A549 (cell line): ENCODE data around the gene TTC3. TPM values are rescaled to one million over a fixed set of nuclear protein-coding genes. Genes with fewer than 3 reads are reported as not detected.
A peak's percentile ranks its signal among the peaks of the same experiment; 100 is the strongest.

Experiments used
- ATAC-seq, 2 experiments: fragments of 200-7000 bp in 1 of 2; fragments of >200 bp in 1 of 2; cut with Nextera tagmentation in 1 of 2; cut with Tn5 transposase in 1 of 2; 3 replicates each; pipeline versions ENCODE4 v1.8.0 to v1.9.1; 2018 to 2020; ENCODE audit warnings: mild to moderate bottlenecking in 1 of 2, moderate library complexity in 1 of 2
- CTCF ChIA-PET: fragments of 300-600 bp; sonication (Branson Sonifier 250); formaldehyde crosslinking; extraction: SDS; loops from one replicate; lab custom pipeline; 2021; ENCODE audit warnings: antibody characterized with exemption, inconsistent platforms; lab: Yijun Ruan, JAX
- POLR2A ChIA-PET: fragments of 350-600 bp; formaldehyde crosslinking; extraction: SDS; loops from one replicate; lab custom pipeline; 2021; ENCODE audit warnings: antibody characterized with exemption, inconsistent platforms; lab: Yijun Ruan, JAX
- DNase-seq, 2 experiments: peaks; one replicate each; pipeline versions ENCODE4 v3.0.0 to v3.0.0-alpha.2; 2011 to 2016; ENCODE audit warnings: low read depth in 1 of 2, low spot score in 1 of 2
- FAIRE-seq: peaks from 2 replicates; lab custom pipeline; 2011; peaks lifted over from hg19 to GRCh38; lab: Jason Lieb, UNC
- H3K27ac ChIP-seq, 2 experiments: fragments of >200 bp; sonication (Bioruptor Twin); formaldehyde crosslinking; 3 replicates each; pipeline ENCODE4 v1.5.1; 2016 to 2017
- H3K4me1 ChIP-seq: fragments of >200 bp; sonication (Bioruptor Twin); formaldehyde crosslinking; 3 replicates; pipeline ENCODE4 v1.6.1; 2016
- H3K4me2 ChIP-seq: fragments of >200 bp; sonication (Bioruptor Twin); formaldehyde crosslinking; 3 replicates; pipeline ENCODE4 v1.6.1; 2016
- H3K4me3 ChIP-seq: fragments of >200 bp; sonication (Bioruptor Twin); formaldehyde crosslinking; 3 replicates; pipeline ENCODE4 v1.5.1; 2016
- H3K9me3 ChIP-seq: fragments of >200 bp; sonication (Bioruptor Twin); formaldehyde crosslinking; 3 replicates; pipeline ENCODE4 v1.6.1; 2016
- BHLHE40 ChIP-seq: IDR thresholded peaks from 2 replicates; pipeline ENCODE4 v1.6.1; 2012; ENCODE audit warnings: low read depth, low read length, inconsistent platforms
- CBX2 ChIP-seq: fragments of 200-600 bp; sonication (generic); IDR thresholded peaks from 2 replicates; pipeline ENCODE4 v1.6.1; 2016; ENCODE audit warnings: low read depth, mild to moderate bottlenecking, borderline replicate concordance
- CHD4 ChIP-seq: fragments of 200-600 bp; sonication (generic); IDR thresholded peaks from 2 replicates; pipeline ENCODE4 v1.6.1; 2016; ENCODE audit warnings: antibody characterized with exemption, mild to moderate bottlenecking, borderline replicate concordance
- EHF ChIP-seq: fragments of 250-450 bp; sonication (Bioruptor Pico); IDR thresholded peaks from 2 replicates; pipeline ENCODE4 v1.5.0; 2020; ENCODE audit warnings: mild to moderate bottlenecking
- EHMT2 ChIP-seq: fragments of 200-600 bp; sonication (generic); IDR thresholded peaks from 2 replicates; pipeline ENCODE4 v1.6.1; 2016; ENCODE audit warnings: antibody characterized with exemption, low read depth, mild to moderate bottlenecking, moderate library complexity
- EP300 ChIP-seq, 2 experiments: fragments of >200 bp; sonication (Bioruptor Twin); formaldehyde crosslinking; IDR thresholded peaks; 2 replicates in 1 of 2; 3 replicates in 1 of 2; pipeline ENCODE4 v1.6.1; 2016 to 2017
- FOSL2 ChIP-seq, 2 experiments: fragments of 450-650 bp in 1 of 2; fragments of >200 bp in 1 of 2; sonication (Bioruptor Twin) in 1 of 2; formaldehyde crosslinking; IDR thresholded peaks; 2 replicates each; pipeline versions ENCODE4 v1.5.0 to v1.6.1; 2016 to 2020; ENCODE audit warnings: mild to moderate bottlenecking in 1 of 2, moderate library complexity in 1 of 2
- FOXS1 ChIP-seq: fragments of 250-450 bp; sonication (Bioruptor Pico); IDR thresholded peaks from 2 replicates; pipeline ENCODE4 v1.5.0; 2020; ENCODE audit warnings: mild to moderate bottlenecking, moderate library complexity
- GATA3 ChIP-seq: IDR thresholded peaks from 2 replicates; pipeline ENCODE4 v1.6.1; 2012; ENCODE audit warnings: borderline replicate concordance
- HOXA7 ChIP-seq: fragments of 250-450 bp; sonication (Bioruptor Pico); IDR thresholded peaks from 2 replicates; pipeline ENCODE4 v1.5.0; 2020; ENCODE audit warnings: mild to moderate bottlenecking, moderate library complexity
- HOXB13 ChIP-seq: fragments of 250-450 bp; sonication (Bioruptor Pico); IDR thresholded peaks from 2 replicates; pipeline ENCODE4 v1.5.0; 2020; ENCODE audit warnings: low read depth, mild to moderate bottlenecking, moderate library complexity
- JUN ChIP-seq, 2 experiments: fragments of >200 bp; sonication (Bioruptor Twin); formaldehyde crosslinking; IDR thresholded peaks; 2 replicates in 1 of 2; 3 replicates in 1 of 2; pipeline ENCODE4 v1.6.1; 2016 to 2017
- KDM1A ChIP-seq: fragments of 200-600 bp; sonication (generic); IDR thresholded peaks from 2 replicates; pipeline ENCODE4 v1.6.1; 2016; ENCODE audit warnings: low read depth, mild to moderate bottlenecking
- KDM5A ChIP-seq: fragments of 200-600 bp; sonication (generic); IDR thresholded peaks from 2 replicates; pipeline ENCODE4 v1.6.1; 2016; ENCODE audit warnings: antibody characterized with exemption, mild to moderate bottlenecking
- MAFK ChIP-seq: fragments of 450-650 bp; IDR thresholded peaks from 2 replicates; pipeline ENCODE4 v1.6.1; 2014; ENCODE audit not compliant: partially characterized antibody
- MAX ChIP-seq: IDR thresholded peaks from 2 replicates; pipeline ENCODE4 v1.6.1; 2012
- MAZ ChIP-seq: fragments of 150-350 bp; IDR thresholded peaks from 2 replicates; pipeline ENCODE4 v1.6.1; 2014; ENCODE audit warnings: antibody characterized with exemption, low read depth, low read length, borderline replicate concordance
- NPAS2 ChIP-seq: fragments of 250-450 bp; sonication (Bioruptor Pico); IDR thresholded peaks from 2 replicates; pipeline ENCODE4 v1.8.0; 2022; ENCODE audit warnings: mild to moderate bottlenecking, moderate library complexity, borderline replicate concordance
- PBX3 ChIP-seq: IDR thresholded peaks from 2 replicates; pipeline ENCODE4 v1.6.1; 2012
- PHF8 ChIP-seq: fragments of 200-600 bp; sonication (generic); IDR thresholded peaks from 2 replicates; pipeline ENCODE4 v1.6.1; 2016; ENCODE audit warnings: low read depth, mild to moderate bottlenecking, antibody characterized with exemption, moderate library complexity, borderline replicate concordance
- RAD21 ChIP-seq, 2 experiments: fragments of >200 bp in 1 of 2; sonication (Bioruptor Twin) in 1 of 2; formaldehyde crosslinking in 1 of 2; IDR thresholded peaks in 1 of 2; conservative IDR thresholded peaks in 1 of 2; 2 replicates in 1 of 2; 3 replicates in 1 of 2; pipeline ENCODE4 v1.6.1; 2012 to 2018; ENCODE audit warnings: inconsistent platforms in 1 of 2
- RARB ChIP-seq: fragments of 250-450 bp; sonication (Bioruptor Pico); IDR thresholded peaks from 2 replicates; pipeline ENCODE4 v1.8.0; 2021; ENCODE audit warnings: mild to moderate bottlenecking, moderate library complexity
- REST ChIP-seq: fragments of 200-600 bp; sonication (generic); IDR thresholded peaks from 2 replicates; pipeline ENCODE4 v1.6.1; 2016; ENCODE audit warnings: antibody characterized with exemption, mild to moderate bottlenecking, moderate library complexity
- RNF2 ChIP-seq: fragments of 200-600 bp; sonication (generic); IDR thresholded peaks from 2 replicates; pipeline ENCODE4 v1.6.1; 2016; ENCODE audit warnings: low read depth, mild to moderate bottlenecking, antibody characterized with exemption, moderate library complexity, borderline replicate concordance
- TP53 ChIP-seq: fragments of 250-450 bp; sonication (Bioruptor Pico); IDR thresholded peaks from 2 replicates; pipeline ENCODE4 v1.5.0; 2021; ENCODE audit warnings: mild to moderate bottlenecking, moderate library complexity
- ZFP36 ChIP-seq: fragments of 450-650 bp; IDR thresholded peaks from 2 replicates; pipeline ENCODE4 v1.6.1; 2014; ENCODE audit warnings: borderline replicate concordance; ENCODE audit not compliant: partially characterized antibody
- ZNF302 ChIP-seq: fragments of 250-450 bp; sonication (Bioruptor Pico); IDR thresholded peaks from 2 replicates; pipeline ENCODE4 v1.9.0; 2021; ENCODE audit warnings: inconsistent platforms, mild to moderate bottlenecking, moderate library complexity
- ZSCAN20 ChIP-seq: fragments of 250-450 bp; sonication (Bioruptor Pico); IDR thresholded peaks from 2 replicates; pipeline ENCODE4 v1.8.0; 2022; ENCODE audit warnings: mild to moderate bottlenecking, moderate library complexity
- WGBS: methylation state at CpG from one replicate; pipeline ENCODE4 v1.1.6; 2017; ENCODE audit errors: missing lambda C conversion rate; 5-methylcytosine and 5-hydroxymethylcytosine counted together
- polyA plus RNA-seq, 4 experiments: library from polyadenylated mRNA; depleted of rRNA in 3 of 4; stranded (reverse); fragments of >200 nt; fragmentation: RNase III in 1 of 4; extraction: RNeasy Plus Mini Kit Qiagen cat#74134 plus additional on column Dnase treatment in 1 of 4; gene quantifications; 2 replicates in 3 of 4; 3 replicates in 1 of 4; pipeline ENCODE4 v1.2.3, GENCODE V29; 2011 to 2017

The TTC3 gene
- polyA plus RNA-seq, 2 of the 4 experiments (the other 2 are of a cell fraction) = 34.2 to 62.2 TPM

GRCh38 chr21:37207441-37208009 lies 134.5 kb downstream of the TTC3 start:
- no peaks in the 10 kb centered on the region for H3K4me1 ChIP-seq
- TF ChIP-seq JUN (IDR thresholded peaks at IDR 0.05) (no peak), NPAS2 (CRISPR knock-in tag) (no peak), KDM5A (no peak), RNF2 (no peak), KDM1A (no peak), REST (no peak), EHF (CRISPR knock-in tag) (no peak), EHMT2 (no peak), CBX2 (no peak), PHF8 (no peak), ZNF302 (CRISPR knock-in tag) (no peak), FOXS1 (CRISPR knock-in tag) (no peak), PBX3 (no peak), ZFP36 (no peak)
- TF ChIP-seq, all 56 proteins: peak for 0
- ATAC-seq (peak; percentile 36 to 50; a peak in 3 of 6 replicates), FAIRE-seq (no peak), DNase-seq (no peak)
- no peaks in the 10 kb centered on the region for H3K9me3 ChIP-seq
- 68% methylated on average over 5 of the region's 6 CpGs for whole genome bisulfite sequencing
- CTCF ChIA-PET = no interaction called here
- no peak overlapping the region for H3K27ac ChIP-seq
- H3K4me3 ChIP-seq = no peak overlapping the region
- POLR2A ChIA-PET = no interaction called here
- H3K4me2 ChIP-seq = no peak overlapping the region

GRCh38 chr21:37208056-37208721 lies 135.1 kb downstream of the TTC3 start:
- ATAC-seq = no peak

More at GRCh38 chr21:37208056-37208721, 135.1 kb downstream of the TTC3 start:
- no peak for FAIRE-seq
- POLR2A ChIA-PET = no interaction called here
- TF ChIP-seq MAFK (no peak), PHF8 (no peak), BHLHE40 (no peak), FOSL2 (IDR thresholded peaks at IDR 0.05) (no peak), FOSL2 (CRISPR knock-in tag; IDR thresholded peaks at IDR 0.05) (no peak), PBX3 (no peak), HOXB13 (CRISPR knock-in tag) (no peak), CBX2 (no peak), RARB (no peak), NPAS2 (CRISPR knock-in tag) (no peak), EP300 (IDR thresholded peaks at IDR 0.05) (no peak), CHD4 (no peak), HOXA7 (CRISPR knock-in tag) (no peak), KDM5A (no peak), TP53 (no peak), MAZ (no peak), MAX (no peak), ZSCAN20 (CRISPR knock-in tag) (no peak), RAD21 (conservative IDR thresholded peaks at IDR 0.05 in 1 of 2, IDR thresholded peaks at IDR 0.05 in 1 of 2) (no peak), JUN (IDR thresholded peaks at IDR 0.05) (no peak), GATA3 (no peak)
- H3K9me3 ChIP-seq = no peaks in the 10 kb centered on the region
- H3K27ac ChIP-seq = no peak overlapping the region
- H3K4me2 ChIP-seq = no peak overlapping the region
- DNase-seq = no peak
- CTCF ChIA-PET = no interaction called here
- WGBS = 88% methylated on average over 15 of the region's 15 CpGs
- H3K4me3 ChIP-seq = no peak overlapping the region
- no peaks in the 10 kb centered on the region for H3K4me1 ChIP-seq
